Superior temporal gyrus (tissue), 1 donor: ENCODE results near the gene TRAF3IP1.

ENCODE experiments used
- DNase-seq: peaks from one replicate; pipeline ENCODE4 v3.0.0-alpha.2; 2016; ENCODE audit errors: extremely low spot score

TRAF3IP1 gene

DNA sequence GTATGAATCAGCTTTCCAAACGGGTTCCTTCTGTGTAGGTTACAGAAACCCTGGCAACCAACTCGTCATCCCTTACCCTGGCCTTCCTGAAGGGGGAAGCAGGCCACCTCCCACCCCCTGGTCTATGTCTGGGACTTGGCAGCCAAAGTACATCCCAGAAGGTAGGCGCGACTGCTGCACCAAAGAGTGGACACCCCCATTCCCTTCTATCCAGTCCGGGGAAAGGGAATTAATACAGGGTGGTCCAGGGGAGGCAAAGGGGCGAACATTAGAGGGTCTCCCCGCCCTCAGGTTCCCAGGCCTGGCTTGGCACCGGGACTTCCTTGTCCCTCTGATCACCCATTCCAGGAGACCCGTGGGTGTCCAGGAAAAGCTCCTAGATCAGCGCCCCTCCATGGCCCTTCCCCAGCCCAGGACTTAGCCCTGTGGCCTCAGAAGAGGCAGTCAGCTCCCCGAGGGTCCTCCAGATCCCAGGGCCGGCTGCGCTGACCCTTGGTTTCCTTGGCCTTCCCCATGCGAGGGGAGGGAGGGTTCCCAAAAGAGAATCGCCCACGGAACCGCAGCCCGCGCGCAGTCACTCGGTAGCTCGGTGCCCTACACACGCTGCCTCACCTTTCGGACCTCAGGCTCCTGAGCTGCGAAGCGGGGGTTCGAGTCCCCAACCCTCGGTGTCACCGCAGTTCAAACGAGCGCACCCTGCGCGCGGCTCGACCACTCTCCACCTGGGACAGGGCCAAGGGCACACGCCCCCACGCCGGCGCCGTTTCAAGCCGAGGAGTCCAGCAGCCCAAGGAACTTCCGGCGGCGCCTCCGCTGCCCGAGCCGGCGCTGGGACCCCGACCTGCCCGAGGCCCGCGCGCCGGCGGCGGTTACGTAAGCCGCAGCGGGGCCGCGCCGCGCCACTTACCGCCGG is 32.3 kb upstream of the TRAF3IP1 start, which contains the start of gene PER2:
Gene PER2, minus strand, starts transcription at position 874 of the 913 bp plus-strand sequence. CDS start 10,674 bp downstream, outside the sequence.
- DNase-seq: peak; percentile 39

DNA sequence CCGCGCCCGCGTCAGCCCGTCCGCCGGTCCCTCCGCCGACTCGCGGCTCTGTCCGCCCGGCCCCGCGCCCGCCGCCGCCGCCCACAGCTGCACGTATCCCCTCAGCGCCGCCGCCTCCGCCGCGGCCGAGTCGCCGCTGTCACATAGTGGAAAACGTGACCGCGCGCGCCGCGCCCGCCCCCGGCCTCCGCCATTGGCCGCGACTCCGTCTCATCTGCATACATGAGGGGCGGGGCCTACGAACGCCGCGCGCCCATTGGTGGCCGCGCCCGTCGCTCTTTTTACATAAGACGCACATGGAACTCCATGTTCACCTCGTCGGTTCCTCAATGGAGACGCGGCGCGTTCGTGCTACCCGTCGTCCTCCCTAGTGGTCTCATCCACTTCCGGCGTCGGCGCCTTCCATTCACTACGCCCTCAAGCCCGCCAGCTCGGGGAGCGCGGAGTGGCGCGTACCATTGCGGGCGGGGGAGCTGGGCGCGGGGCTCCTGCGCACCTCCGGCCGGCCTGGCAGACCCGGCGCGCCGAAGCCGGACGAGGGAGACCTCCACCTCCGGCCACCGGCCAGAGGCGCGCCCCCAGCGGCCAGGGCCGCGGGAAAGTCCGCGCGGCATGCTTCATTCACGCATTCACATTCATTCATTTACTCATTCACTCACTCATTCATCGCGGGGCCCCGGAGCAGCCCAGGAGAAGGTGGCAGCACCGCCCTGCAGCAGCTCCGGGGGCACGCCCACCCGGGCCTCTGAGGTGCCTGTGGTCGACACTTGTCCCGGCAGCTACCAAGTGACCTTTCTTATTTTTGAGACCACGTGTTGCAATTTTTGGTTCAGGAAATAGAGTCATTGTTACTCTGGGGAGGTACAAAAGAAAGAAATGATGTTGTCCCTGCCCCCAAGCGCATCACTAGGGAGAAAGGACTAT is 31.4 kb upstream of the TRAF3IP1 start:
- peak; percentile 98 for DNase-seq

DNA sequence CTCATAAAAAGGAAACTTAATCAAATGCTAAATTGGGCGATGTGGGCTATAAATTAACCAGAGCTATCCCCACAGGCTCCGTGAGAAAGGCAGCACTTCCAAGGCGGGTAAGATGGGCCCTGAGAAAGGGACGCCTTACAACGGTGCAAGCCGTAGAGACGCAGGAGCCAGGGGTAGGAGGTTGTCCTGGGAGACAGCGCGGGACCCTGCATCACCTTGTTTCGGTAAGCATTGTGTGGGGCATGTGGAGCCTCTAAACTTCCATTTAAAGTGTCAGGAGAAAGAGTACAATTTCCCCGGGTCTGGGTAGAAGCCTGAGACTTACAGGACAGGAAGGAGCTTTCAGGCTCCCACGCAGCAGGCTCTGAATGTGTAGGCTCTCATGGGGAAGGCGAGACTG is 30.7 kb upstream of the TRAF3IP1 start:
- DNase-seq: peak; percentile 15

DNA sequence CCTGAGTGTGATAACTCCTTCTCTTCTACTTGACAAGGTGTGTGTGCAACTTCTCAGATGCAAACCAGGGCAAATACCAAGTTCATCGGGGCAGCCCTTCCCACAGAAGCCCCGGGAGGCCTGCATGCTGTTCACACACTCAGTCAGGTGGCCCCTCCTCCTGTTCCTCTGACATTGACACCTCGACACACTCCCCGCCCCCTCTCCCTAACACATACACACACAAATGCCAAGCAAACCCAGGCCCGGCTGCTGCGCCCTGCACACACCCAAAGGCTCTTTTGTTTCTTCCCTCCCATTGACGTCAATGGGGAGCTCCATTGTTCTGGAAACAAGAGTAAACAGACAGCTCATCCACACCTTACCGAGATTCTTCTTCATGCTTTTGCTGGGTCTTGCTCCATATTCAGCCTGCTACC is 30.2 kb upstream of the TRAF3IP1 start:
- DNase-seq: peak; percentile 68

- no peak for DNase-seq
Observed at GRCh38 chr2:238290715-238291549, 29.4 kb upstream of the TRAF3IP1 start.

GRCh38 chr2:238291550-238292281 is 28.6 kb upstream of the TRAF3IP1 start:
- no peak for DNase-seq

- no peak for DNase-seq
Observed at GRCh38 chr2:238294046-238294392, 26.3 kb upstream of the TRAF3IP1 start.

DNA sequence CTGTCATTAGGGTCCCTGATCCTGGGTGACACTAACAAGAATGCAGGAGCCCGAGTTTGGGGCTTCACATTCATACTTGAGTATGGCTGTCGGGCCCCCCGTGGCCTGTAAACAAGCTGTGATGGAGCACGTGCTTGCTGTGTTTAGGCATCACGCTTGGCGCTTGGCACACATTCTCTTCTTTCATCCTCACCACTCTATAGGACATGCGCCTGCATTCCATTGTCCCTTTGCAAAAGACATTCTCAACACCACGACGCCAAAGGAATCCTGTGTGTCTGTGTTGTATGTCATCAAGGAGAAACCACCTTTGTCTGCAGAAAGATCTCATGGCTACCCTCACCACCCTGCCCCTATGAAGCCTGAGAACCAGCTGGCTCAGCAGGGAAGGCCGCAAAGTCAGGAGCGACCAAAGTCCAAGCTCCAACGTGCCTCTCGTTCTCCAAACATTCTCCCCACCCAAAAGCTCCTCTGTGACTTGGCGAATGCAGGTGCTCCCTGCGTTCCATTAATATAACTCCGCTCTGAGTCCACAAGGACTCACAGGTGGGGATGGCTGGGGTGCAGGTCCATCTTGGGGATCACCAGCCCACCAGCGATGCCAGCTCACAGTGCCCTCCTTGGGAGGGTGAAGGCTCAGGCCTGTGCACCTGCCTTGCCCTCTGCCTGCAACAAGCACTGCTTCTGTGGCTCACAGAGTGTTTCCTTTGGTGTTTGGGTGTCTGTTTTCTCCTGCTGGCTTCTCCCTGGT is 25.8 kb upstream of the TRAF3IP1 start:
- DNase-seq: no peak

DNA sequence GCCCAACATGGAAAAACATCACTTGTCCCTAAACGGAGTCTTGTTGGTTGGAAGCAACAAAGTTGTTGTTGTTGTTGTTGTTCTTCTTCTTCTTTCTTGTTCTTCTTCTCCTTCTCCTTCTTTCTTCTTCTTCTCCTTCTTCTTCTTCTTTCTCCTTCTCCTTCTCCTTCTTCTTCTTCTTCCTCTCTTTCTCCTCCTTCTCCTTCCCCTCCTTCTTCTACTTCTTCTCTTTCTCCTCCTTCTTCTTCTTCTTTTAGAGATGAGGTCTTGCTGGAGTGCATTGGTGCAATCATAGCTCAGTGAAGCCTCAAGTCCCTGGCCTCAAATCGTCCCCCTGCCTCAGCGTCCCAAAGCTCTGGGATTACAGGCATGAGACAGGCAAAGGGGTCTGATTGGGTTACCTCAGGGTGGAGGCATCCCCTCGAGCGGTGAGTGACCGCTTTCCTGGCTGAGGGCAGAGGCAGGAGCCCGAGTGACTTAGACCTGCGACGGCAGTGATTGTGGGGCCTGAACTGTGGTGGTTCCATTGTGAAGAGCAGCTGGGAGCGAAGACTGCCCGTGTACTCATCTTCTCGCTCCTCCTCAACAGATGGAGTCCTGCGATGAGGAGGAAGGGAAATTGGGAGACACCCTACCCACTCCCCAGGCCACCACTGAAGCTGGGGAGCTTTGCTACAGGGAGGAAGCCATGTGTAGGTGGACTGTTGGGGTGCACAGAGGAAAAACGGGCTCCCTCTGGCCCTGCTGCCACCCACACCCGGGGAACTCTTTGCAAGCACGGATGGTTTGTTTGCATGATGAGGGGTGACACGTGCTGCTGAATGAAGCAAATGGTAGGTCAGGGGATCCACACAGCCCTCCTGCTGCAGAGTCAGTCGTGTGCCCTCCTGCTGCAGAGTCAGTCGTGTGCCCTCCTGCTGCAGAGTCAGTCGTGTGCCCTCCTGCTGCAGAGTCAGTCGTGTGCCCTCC is 24.9 kb upstream of the TRAF3IP1 start:
- DNase-seq: no peak

DNA sequence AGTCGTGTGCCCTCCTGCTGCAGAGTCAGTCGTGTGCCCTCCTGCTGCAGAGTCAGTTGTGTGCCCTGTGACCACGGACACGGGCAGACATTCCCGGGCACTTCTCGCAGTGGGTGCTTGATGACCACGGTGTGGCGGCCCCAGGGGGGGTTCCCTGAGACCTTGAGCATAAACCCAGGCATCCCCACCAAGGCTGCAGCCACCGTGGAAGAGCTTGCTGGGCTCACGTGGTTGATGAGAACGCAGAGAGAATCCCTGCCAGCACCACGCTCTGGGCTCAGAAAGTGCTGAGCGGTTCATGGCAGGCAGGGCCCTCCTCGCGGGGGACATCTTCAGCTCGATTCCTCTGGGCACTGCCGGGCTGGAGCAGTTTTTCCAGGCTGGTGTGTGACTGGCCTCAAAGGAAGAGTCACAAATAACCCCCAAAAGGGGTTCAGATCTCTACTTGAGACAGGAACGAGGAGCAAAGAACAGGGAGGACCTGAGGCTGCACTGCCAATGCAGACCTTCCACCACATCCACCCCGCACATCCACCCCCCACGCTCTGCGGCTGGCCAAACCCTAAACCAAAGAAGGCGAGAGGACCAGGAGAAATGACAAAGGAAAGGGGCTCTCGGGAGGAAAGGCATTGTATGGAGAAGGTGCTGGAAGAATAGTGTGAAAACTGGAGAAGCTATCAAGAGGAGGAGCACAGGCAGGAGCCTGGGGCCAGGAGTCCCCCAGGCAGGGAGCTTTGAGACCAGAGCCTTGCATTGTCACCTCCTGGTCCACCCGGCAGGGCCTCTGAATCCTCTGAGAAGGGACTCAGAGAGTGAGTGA is 23.5 kb upstream of the TRAF3IP1 start:
- DNase-seq: no peak

DNA sequence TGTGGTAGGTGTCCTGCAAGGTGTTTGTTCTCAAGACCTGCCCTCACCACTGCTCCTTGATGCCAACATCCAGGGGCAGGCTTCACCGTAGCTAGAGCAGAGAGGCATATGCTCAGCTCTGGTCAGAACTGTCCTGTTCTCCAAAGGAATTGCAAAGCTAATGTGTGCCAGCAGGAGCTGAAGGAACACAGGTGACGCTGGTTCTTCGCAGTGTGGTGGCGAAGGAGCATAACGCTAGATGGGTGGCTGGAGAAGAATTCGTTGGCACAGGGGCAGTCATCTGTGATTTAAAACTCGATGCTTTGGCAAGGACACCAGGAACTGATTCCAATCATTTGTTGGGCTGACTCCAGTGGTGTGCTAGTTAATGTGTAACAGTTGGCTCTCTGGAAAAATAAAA is 20.5 kb upstream of the TRAF3IP1 start:
- DNase-seq: peak; percentile 17

- no peak for DNase-seq
Observed at GRCh38 chr2:238302087-238302486, 18.2 kb upstream of the TRAF3IP1 start.

DNA sequence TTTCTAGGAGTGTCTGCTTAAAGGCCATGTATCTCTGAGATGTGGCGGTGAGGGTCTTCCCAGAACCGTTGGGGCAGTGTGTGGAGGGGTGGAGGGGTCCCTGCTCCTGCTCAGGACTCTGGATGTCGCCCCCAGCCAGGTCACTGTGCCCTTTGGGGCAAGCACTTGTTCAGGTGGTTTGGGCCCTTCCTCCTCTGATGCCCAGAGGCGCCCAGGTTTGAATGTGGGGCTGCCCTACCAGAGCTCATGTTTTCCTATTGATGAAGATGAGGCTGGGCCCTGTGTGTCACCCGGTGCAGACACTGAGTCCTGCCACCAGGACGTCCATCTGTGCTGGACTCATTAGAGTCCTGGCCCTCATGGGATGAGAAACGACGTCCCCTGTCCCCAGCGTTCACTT is 17.6 kb upstream of the TRAF3IP1 start:
- DNase-seq: no peak

GRCh38 chr2:238304116-238304515 is 16.2 kb upstream of the TRAF3IP1 start:
- no peak for DNase-seq

DNA sequence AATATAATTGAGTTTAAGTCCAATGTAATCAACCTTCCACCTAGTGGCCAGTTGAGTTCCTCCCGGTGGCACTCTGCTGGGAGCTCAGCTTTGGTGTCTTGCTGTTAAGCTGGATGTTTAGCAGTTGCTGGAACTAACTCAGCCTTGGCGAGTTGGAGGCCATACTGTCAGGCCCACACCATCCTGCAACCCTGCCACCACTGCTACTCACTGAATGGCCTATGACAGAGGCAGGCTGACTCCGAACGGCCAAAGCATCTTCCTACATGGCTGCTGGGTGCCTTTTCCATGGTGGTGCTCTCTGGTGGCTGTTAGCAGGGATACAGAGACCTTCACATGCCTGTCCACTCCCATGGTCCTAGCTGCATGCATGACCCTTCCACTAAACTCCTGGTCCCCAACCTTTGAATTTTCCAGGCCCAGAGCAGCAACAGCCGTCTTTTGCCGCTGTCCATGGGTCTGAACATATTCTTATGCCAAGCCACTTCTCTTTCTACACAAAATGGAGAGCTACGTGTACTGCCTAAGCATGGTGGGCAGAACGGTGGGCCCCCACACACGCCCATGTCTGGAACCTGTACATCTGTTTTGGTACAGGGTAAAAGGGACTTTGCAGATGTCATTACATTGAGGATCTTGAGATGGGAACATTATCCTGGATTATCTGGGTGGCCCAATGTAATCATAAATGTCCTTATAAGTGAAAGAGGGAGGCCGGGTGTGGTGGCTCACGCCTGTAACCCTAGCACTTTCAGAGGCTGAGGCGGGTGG is 15.0 kb upstream of the TRAF3IP1 start:
- DNase-seq: no peak

DNA sequence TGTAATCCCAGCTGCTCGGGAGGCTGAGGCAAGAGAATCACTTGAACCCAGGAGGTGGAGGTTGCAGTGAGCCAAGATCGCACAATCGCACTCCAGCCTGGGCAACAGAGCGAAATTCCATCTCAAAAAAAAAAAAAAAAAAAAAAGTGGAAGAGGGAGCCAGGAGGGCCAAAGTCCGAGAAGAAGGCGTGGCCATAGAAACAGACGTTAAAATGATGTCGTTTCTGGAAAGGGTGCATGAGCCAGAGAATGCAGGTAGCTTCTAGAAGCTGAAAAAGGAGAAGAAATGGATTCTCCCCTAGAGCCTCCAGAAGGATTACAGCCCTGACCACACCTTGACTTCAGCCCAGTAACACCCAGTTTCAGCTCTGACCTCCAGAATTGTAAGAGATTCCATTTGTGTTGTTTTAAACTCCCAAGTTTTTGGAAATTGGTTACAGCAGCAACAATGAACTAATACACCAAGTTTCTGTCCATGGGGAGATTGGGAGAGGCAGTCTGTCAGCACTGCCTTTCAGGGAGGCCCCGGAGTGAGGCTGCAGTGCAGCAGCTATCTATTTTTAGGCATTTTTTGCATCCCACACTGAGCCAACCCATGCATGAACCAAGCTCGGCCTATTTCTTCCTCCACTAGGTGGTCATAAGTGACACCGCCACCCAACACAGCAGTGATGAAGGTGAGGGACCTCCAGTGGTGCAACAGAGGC is 14.2 kb upstream of the TRAF3IP1 start:
- no peak for DNase-seq

GRCh38 chr2:238306672-238306998 is 13.7 kb upstream of the TRAF3IP1 start:
- DNase-seq: no peak
